CD4-positive, alpha-beta memory T cell (primary cell): Measurements from ENCODE around the gene ITFG2. TPM values are rescaled to one million over a fixed set of nuclear protein-coding genes. Genes with fewer than 3 reads are reported as not detected.

Experiments used
- CTCF ChIA-PET: fragments of 350-600 bp; sonication (Branson Sonifier 250); formaldehyde crosslinking; loops from one replicate; lab custom pipeline; 2021; ENCODE audit warnings: inconsistent platforms; ENCODE audit not compliant: partially characterized antibody; lab: Charles Lee
- POLR2A ChIA-PET: fragments of 350-600 bp; sonication (Branson Sonifier 250); formaldehyde crosslinking; loops from one replicate; lab custom pipeline; 2021; ENCODE audit not compliant: partially characterized antibody; lab: Charles Lee
- DNase-seq, 5 donors: peaks; one replicate each; pipeline versions ENCODE4 v3.0.0 to v3.0.0-alpha.2; 2020 to 2022; ENCODE audit warnings: mixed read lengths in 1 of 5
- H3K27ac ChIP-seq: one replicate; pipeline ENCODE4 v1.7.0; 2013; ENCODE audit warnings: low read depth, low read length
- H3K27me3 ChIP-seq: 2 replicates; pipeline ENCODE4 v1.7.0; 2013; ENCODE audit warnings: mild to moderate bottlenecking, low read length, moderate library complexity; ENCODE audit not compliant: insufficient read depth
- H3K36me3 ChIP-seq: 2 replicates; pipeline ENCODE4 v1.7.0; 2013; ENCODE audit warnings: mild to moderate bottlenecking, low read length, moderate library complexity; ENCODE audit not compliant: insufficient read depth
- H3K4me1 ChIP-seq: 2 replicates; pipeline ENCODE4 v1.7.0; 2013; ENCODE audit warnings: mild to moderate bottlenecking, low read length, moderate library complexity; ENCODE audit not compliant: insufficient read depth
- H3K4me3 ChIP-seq, 2 donors: one replicate each; pipeline ENCODE4 v1.7.0; 2013; ENCODE audit warnings: low read length in 2 of 2, mild to moderate bottlenecking in 1 of 2
- H3K9me3 ChIP-seq, 2 donors: one replicate each; pipeline ENCODE4 v1.7.0; 2013; ENCODE audit warnings: low read length in 2 of 2, control low read depth in 1 of 2; ENCODE audit not compliant: control insufficient read depth in 1 of 2
- H3K27ac Mint-ChIP-seq, 7 donors: one replicate each; pipeline ENCODE4 v1.8.0; 2020 to 2021; ENCODE audit warnings: mixed read lengths in 7 of 7, mild to moderate bottlenecking in 6 of 7, inconsistent platforms in 3 of 7, moderate library complexity in 3 of 7
- H3K27me3 Mint-ChIP-seq, 2 donors: one replicate each; pipeline ENCODE4 v1.8.0; 2020 to 2021; ENCODE audit warnings: mixed read lengths in 2 of 2
- H3K36me3 Mint-ChIP-seq, 2 donors: one replicate each; pipeline ENCODE4 v1.8.0; 2020 to 2021; ENCODE audit warnings: mixed read lengths in 2 of 2, inconsistent platforms in 1 of 2, mild to moderate bottlenecking in 1 of 2
- H3K4me1 Mint-ChIP-seq, 4 donors: one replicate each; pipeline ENCODE4 v1.8.0; 2020 to 2021; ENCODE audit warnings: mixed read lengths in 4 of 4, mild to moderate bottlenecking in 1 of 4
- H3K4me3 Mint-ChIP-seq, 8 donors: one replicate each; pipeline ENCODE4 v1.8.0; 2020 to 2021; ENCODE audit warnings: mixed read lengths in 8 of 8, mild to moderate bottlenecking in 7 of 8, moderate library complexity in 6 of 8, inconsistent platforms in 3 of 8
- H3K9me3 Mint-ChIP-seq, 8 donors: one replicate each; pipeline ENCODE4 v1.8.0; 2020 to 2021; ENCODE audit warnings: mixed read lengths in 8 of 8, mild to moderate bottlenecking in 5 of 8, inconsistent platforms in 3 of 8, moderate library complexity in 1 of 8
- intact Hi-C: fragments of 100-400 bp; cut with micrococcal nuclease; formaldehyde crosslinking; loops from one replicate; pipeline ENCODE4 v1.15.1; 2023
- polyA plus RNA-seq, 2 donors: library from polyadenylated mRNA; unstranded; fragments of 300-500 nt; fragmentation: Illumina TruSeq; gene quantifications; one replicate each; pipeline ENCODE4 v1.2.3, GENCODE V29; 2021
- total RNA-seq, 2 experiments: library from RNA; stranded (reverse); gene quantifications; one replicate each; pipeline ENCODE4 v1.2.3, GENCODE V29; 2021

ITFG2 gene
- total and polyA plus RNA-seq, 4 experiments from 2014 or later = 45.8 to 133 (median 81.8) TPM

- POLR2A ChIA-PET = interaction anchor here (0.9 kb wide), 1 partner anchor 40 kb away, joined by 3 read pairs; the partner anchor contains the start of genes FOXM1 and RHNO1
- Mint-ChIP-seq H3K36me3 (peaks cover 26 to 36% of the 10 kb centered on the region in 2 donors), H3K4me3 (no peak overlapping the region)
Measured at GRCh38 chr12:2836574-2836973, 24.1 kb downstream of the ITFG2 start.

GRCh38 chr12:2841056-2841650 is 28.7 kb downstream of the ITFG2 start:
- DNase-seq = no peak
- no peaks in the 10 kb centered on the region for H3K27me3 ChIP-seq
- intact Hi-C loops = loop anchor here (10.0 kb wide), 1 partner anchor 204 kb away; no protein-coding TSS in a partner anchor
- no peak overlapping the region for H3K4me3 ChIP-seq
- ChIA-PET CTCF (no interaction called here), POLR2A (no interaction called here)
- H3K4me1 Mint-ChIP-seq = peaks cover 0 to 2% (median under 1%) of the 10 kb centered on the region in 4 donors
- H3K4me1 ChIP-seq = no peaks in the 10 kb centered on the region
- no peaks in the 10 kb centered on the region for H3K27me3 Mint-ChIP-seq
- H3K9me3 Mint-ChIP-seq = peaks cover 0 to 2% (median 0%) of the 10 kb centered on the region in 8 donors
- peaks cover 22% of the 10 kb centered on the region for H3K36me3 ChIP-seq
- no peak overlapping the region for H3K27ac ChIP-seq
- H3K9me3 ChIP-seq = no peaks in the 10 kb centered on the region
- H3K27ac Mint-ChIP-seq = no peak overlapping the region
- H3K4me3 Mint-ChIP-seq = no peak overlapping the region
- H3K36me3 Mint-ChIP-seq = peaks cover 38 to 49% of the 10 kb centered on the region in 2 donors

More at GRCh38 chr12:2836574-2836973, 24.1 kb downstream of the ITFG2 start:
- Histone ChIP-seq H3K36me3 (peaks cover 14% of the 10 kb centered on the region), H3K4me3 (no peak overlapping the region), H3K9me3 (no peaks in the 10 kb centered on the region), H3K27me3 (no peaks in the 10 kb centered on the region), H3K4me1 (no peaks in the 10 kb centered on the region), H3K27ac (no peak overlapping the region)
- Mint-ChIP-seq H3K4me1 (peaks cover 0 to 9% (median 2%) of the 10 kb centered on the region in 4 donors), H3K27ac (no peak overlapping the region), H3K9me3 (peaks cover 0 to 2% (median 0%) of the 10 kb centered on the region in 8 donors), H3K27me3 (no peaks in the 10 kb centered on the region)
- intact Hi-C loops = no loop called here
- CTCF ChIA-PET = no interaction called here
- no peak for DNase-seq

DNA sequence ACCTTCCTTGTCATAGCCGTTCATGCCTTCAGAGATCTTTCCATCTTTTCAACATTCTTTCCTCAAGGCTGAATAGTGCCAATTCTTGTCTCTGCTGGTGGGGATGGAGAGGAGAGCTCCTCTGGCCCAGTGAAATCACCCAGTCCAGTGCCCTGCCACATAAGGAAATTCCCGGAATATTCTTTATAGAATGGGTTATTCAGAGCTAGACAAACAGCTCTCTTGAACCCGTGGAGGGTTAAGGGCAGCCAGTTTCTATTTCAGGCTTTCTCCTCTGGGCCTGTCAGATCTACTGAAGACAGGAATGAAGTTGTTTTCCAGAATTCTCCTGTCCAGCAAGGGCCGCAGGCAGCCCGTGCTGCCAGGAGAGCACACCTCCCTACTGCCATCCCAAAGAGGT is 30.5 kb downstream of the ITFG2 start:
- Histone ChIP-seq H3K4me3 (no peak overlapping the region), H3K4me1 (no peaks in the 10 kb centered on the region), H3K27me3 (no peaks in the 10 kb centered on the region), H3K9me3 (no peaks in the 10 kb centered on the region), H3K27ac (no peak overlapping the region), H3K36me3 (peaks cover 22% of the 10 kb centered on the region)
- intact Hi-C loops = loop anchor here (10.0 kb wide), 1 partner anchor 202 kb away; no protein-coding TSS in a partner anchor
- DNase-seq = no peak
- H3K4me3 Mint-ChIP-seq = no peak overlapping the region
- peaks cover 0 to 2% (median 0%) of the 10 kb centered on the region in 8 donors for H3K9me3 Mint-ChIP-seq
- no peak overlapping the region for H3K27ac Mint-ChIP-seq
- H3K4me1 Mint-ChIP-seq = peaks cover 0 to 2% (median under 1%) of the 10 kb centered on the region in 4 donors
- POLR2A ChIA-PET = no interaction called here
- CTCF ChIA-PET = no interaction called here
- H3K36me3 Mint-ChIP-seq = peaks cover 42 to 49% of the 10 kb centered on the region in 2 donors
- no peaks in the 10 kb centered on the region for H3K27me3 Mint-ChIP-seq

- no peaks in the 10 kb centered on the region for H3K27me3 Mint-ChIP-seq
- H3K4me1 ChIP-seq = no peaks in the 10 kb centered on the region
- no peak overlapping the region for H3K27ac ChIP-seq
- H3K27me3 ChIP-seq = no peaks in the 10 kb centered on the region
- peaks cover 0 to 3% (median under 1%) of the 10 kb centered on the region in 4 donors for H3K4me1 Mint-ChIP-seq
- no peak overlapping the region for H3K4me3 ChIP-seq
- no peaks in the 10 kb centered on the region for H3K9me3 Mint-ChIP-seq
- intact Hi-C loops = loop anchor here (10.0 kb wide), 1 partner anchor 200 kb away; no protein-coding TSS in a partner anchor
- ChIA-PET POLR2A (no interaction called here), CTCF (interaction anchor here (0.6 to 1.5 kb wide), 4 partner anchors 9 to 197 kb away, joined by 3 to 6 read pairs (median 4); no protein-coding TSS in a partner anchor)
- H3K36me3 ChIP-seq = peaks cover 15% of the 10 kb centered on the region
- peak overlapping the region in 1 of 7 donors; percentile 81 for H3K27ac Mint-ChIP-seq
- H3K4me3 Mint-ChIP-seq = no peak overlapping the region
- DNase-seq = no peak
- peaks cover 37 to 52% of the 10 kb centered on the region in 2 donors for H3K36me3 Mint-ChIP-seq
- H3K9me3 ChIP-seq = no peaks in the 10 kb centered on the region
Measured at GRCh38 chr12:2844786-2845185, 32.3 kb downstream of the ITFG2 start.

DNA sequence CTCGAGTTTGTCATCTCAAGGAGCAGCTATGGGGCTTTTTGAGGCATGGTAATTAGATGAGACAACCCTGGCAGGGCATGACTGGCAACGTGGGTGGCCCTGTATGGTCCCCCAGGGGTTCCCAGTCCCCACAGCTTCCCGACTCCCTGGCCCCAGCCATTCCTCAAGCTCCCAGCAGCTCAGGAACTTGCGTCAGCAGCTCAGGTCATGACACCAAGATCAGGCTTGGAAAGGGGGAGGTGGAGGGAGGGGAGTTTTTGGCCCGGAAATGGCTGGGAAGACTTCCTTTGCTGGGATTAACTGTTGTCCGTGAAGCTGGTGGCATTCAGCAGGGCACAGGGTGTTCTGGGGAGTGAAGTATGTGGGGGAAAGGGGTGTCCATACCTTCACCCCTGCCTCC is 32.8 kb downstream of the ITFG2 start:
- intact Hi-C loops = loop anchor here (10.0 kb wide), 1 partner anchor 200 kb away; no protein-coding TSS in a partner anchor
- POLR2A ChIA-PET = no interaction called here
- DNase-seq = no peak
- Histone ChIP-seq H3K27ac (no peak overlapping the region), H3K4me3 (no peak overlapping the region), H3K4me1 (no peaks in the 10 kb centered on the region), H3K9me3 (no peaks in the 10 kb centered on the region), H3K27me3 (no peaks in the 10 kb centered on the region), H3K36me3 (peaks cover 14% of the 10 kb centered on the region)
- no peak overlapping the region for H3K27ac Mint-ChIP-seq
- CTCF ChIA-PET = interaction anchor here (1.1 to 1.5 kb wide), 4 partner anchors 9 to 196 kb away, joined by 3 to 6 read pairs (median 4); no protein-coding TSS in a partner anchor
- peaks cover 0 to 3% (median under 1%) of the 10 kb centered on the region in 4 donors for H3K4me1 Mint-ChIP-seq
- peaks cover 35 to 52% of the 10 kb centered on the region in 2 donors for H3K36me3 Mint-ChIP-seq
- H3K27me3 Mint-ChIP-seq = no peaks in the 10 kb centered on the region
- no peak overlapping the region for H3K4me3 Mint-ChIP-seq
- H3K9me3 Mint-ChIP-seq = no peaks in the 10 kb centered on the region

- H3K36me3 Mint-ChIP-seq = peaks cover 21 to 31% of the 10 kb centered on the region in 2 donors
- intact Hi-C loops = no loop called here
- no peak overlapping the region for H3K27ac ChIP-seq
Measured at GRCh38 chr12:2851931-2852330, 39.5 kb downstream of the ITFG2 start.

DNA sequence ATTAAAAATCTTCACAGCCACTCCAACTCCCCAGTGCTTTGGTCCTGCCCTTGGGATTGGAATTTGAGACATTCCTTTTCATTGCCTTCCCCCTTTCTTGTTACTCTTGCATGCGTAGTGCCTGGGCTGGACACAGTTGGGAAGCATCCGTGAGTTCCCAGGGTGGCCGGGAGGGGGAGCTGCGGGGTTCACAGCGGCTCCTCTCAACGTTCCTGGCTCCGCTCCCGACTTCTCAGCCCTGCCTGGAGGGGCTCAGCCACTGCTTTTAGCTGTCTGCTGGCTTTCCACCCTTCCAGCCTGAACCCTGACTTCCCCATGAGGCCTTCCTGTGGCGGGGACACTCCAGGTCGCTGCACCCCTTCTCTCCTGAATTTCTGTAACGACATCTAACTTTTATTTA is 41.2 kb downstream of the ITFG2 start:
- Histone ChIP-seq H3K27me3 (no peaks in the 10 kb centered on the region), H3K9me3 (no peaks in the 10 kb centered on the region), H3K4me3 (no peak overlapping the region), H3K27ac (no peak overlapping the region), H3K4me1 (no peaks in the 10 kb centered on the region), H3K36me3 (peaks cover 3% of the 10 kb centered on the region)
- Mint-ChIP-seq H3K27ac (peak overlapping the region in 1 of 7 donors; percentile 79), H3K4me1 (peaks cover 0 to 6% (median 0%) of the 10 kb centered on the region in 4 donors), H3K4me3 (no peak overlapping the region), H3K27me3 (no peaks in the 10 kb centered on the region), H3K9me3 (no peaks in the 10 kb centered on the region), H3K36me3 (peaks cover 13 to 23% of the 10 kb centered on the region in 2 donors)
- ChIA-PET POLR2A (no interaction called here), CTCF (interaction anchor here (0.7 to 2.3 kb wide), 3 partner anchors 10 to 1930 kb away, joined by 3 to 8 read pairs (median 6); no protein-coding TSS in a partner anchor)
- peak in 3 of 5 donors; percentile 15 to 24 (median 18) for DNase-seq
- intact Hi-C loops = no loop called here

More at GRCh38 chr12:2851931-2852330, 39.5 kb downstream of the ITFG2 start:
- POLR2A ChIA-PET = no interaction called here
- Mint-ChIP-seq H3K4me3 (no peak overlapping the region), H3K4me1 (peaks cover 0 to 6% (median 0%) of the 10 kb centered on the region in 4 donors), H3K27ac (no peak overlapping the region), H3K9me3 (no peaks in the 10 kb centered on the region), H3K27me3 (no peaks in the 10 kb centered on the region)
- Histone ChIP-seq H3K36me3 (peaks cover 3% of the 10 kb centered on the region), H3K27me3 (no peaks in the 10 kb centered on the region), H3K4me1 (no peaks in the 10 kb centered on the region), H3K9me3 (no peaks in the 10 kb centered on the region), H3K4me3 (no peak overlapping the region)
- CTCF ChIA-PET = interaction anchor here (0.8 to 1.7 kb wide), 3 partner anchors 18 to 92 kb away, joined by 3 to 4 read pairs (median 3); no protein-coding TSS in a partner anchor
- DNase-seq = no peak
